Osteoblast (primary cell): ENCODE measurements around the gene COX4I2. TPM values are rescaled to one million over a fixed set of nuclear protein-coding genes. Genes with fewer than 3 reads are reported as not detected.

Experiments
- DNase-seq: peaks from one replicate; pipeline ENCODE4 v3.0.0; 2011; ENCODE audit warnings: low spot score, mixed read lengths; ENCODE audit not compliant: insufficient read length; ENCODE audit errors: missing footprints
- H2AFZ ChIP-seq: 2 replicates; pipeline ENCODE4 v1.6.0; 2011; ENCODE audit warnings: mild to moderate bottlenecking, low read length
- H3K27ac ChIP-seq: 2 replicates; pipeline ENCODE4 v1.5.1; 2011; ENCODE audit warnings: mild to moderate bottlenecking, low read depth, low read length, moderate library complexity
- H3K27me3 ChIP-seq: 2 replicates; pipeline ENCODE4 v1.6.0; 2012; ENCODE audit warnings: mild to moderate bottlenecking, control low read depth, inconsistent platforms, low read length, moderate library complexity; ENCODE audit not compliant: insufficient read depth
- H3K36me3 ChIP-seq: 2 replicates; pipeline ENCODE4 v1.5.1; 2011; ENCODE audit warnings: mild to moderate bottlenecking, low read length, control low read depth, moderate library complexity; ENCODE audit not compliant: insufficient read depth
- H3K4me1 ChIP-seq: 2 replicates; pipeline ENCODE4 v1.5.1; 2011; ENCODE audit warnings: mild to moderate bottlenecking, low read length, control low read depth, moderate library complexity; ENCODE audit not compliant: insufficient read depth
- H3K4me2 ChIP-seq: 2 replicates; pipeline ENCODE4 v1.6.0; 2011; ENCODE audit warnings: mild to moderate bottlenecking, low read length; ENCODE audit not compliant: insufficient read depth
- H3K4me3 ChIP-seq: fragments of 200-600 bp; sonication (generic); 3 replicates; pipeline ENCODE4 v1.5.1; 2012; ENCODE audit warnings: mild to moderate bottlenecking, low read length, inconsistent platforms; ENCODE audit not compliant: insufficient read depth
- H3K79me2 ChIP-seq: 2 replicates; pipeline ENCODE4 v1.6.0; 2012; ENCODE audit warnings: mild to moderate bottlenecking, low read length, control low read depth, inconsistent platforms; ENCODE audit not compliant: insufficient read depth
- H3K9me3 ChIP-seq: 2 replicates; pipeline ENCODE4 v1.5.1; 2011; ENCODE audit warnings: low read depth, low read length, control low read depth
- H4K20me1 ChIP-seq: 2 replicates; pipeline ENCODE4 v1.6.0; 2012; ENCODE audit warnings: mild to moderate bottlenecking, low read length, control low read depth; ENCODE audit not compliant: insufficient read depth
- total RNA-seq: library from RNA; depleted of rRNA; stranded (reverse); fragments of >200 nt; gene quantifications from 2 replicates; pipeline ENCODE4 v1.2.3, GENCODE V29; 2012
- TF ChIP-seq, protein P1 (sequence below): IDR thresholded peaks from 2 replicates; pipeline ENCODE4 v1.5.1; 2011; ENCODE audit warnings: mild to moderate bottlenecking, low read depth, low read length, moderate library complexity; ENCODE audit errors: extremely low read depth

Gene COX4I2
- total RNA-seq, 1 donor, result not detected

DNA sequence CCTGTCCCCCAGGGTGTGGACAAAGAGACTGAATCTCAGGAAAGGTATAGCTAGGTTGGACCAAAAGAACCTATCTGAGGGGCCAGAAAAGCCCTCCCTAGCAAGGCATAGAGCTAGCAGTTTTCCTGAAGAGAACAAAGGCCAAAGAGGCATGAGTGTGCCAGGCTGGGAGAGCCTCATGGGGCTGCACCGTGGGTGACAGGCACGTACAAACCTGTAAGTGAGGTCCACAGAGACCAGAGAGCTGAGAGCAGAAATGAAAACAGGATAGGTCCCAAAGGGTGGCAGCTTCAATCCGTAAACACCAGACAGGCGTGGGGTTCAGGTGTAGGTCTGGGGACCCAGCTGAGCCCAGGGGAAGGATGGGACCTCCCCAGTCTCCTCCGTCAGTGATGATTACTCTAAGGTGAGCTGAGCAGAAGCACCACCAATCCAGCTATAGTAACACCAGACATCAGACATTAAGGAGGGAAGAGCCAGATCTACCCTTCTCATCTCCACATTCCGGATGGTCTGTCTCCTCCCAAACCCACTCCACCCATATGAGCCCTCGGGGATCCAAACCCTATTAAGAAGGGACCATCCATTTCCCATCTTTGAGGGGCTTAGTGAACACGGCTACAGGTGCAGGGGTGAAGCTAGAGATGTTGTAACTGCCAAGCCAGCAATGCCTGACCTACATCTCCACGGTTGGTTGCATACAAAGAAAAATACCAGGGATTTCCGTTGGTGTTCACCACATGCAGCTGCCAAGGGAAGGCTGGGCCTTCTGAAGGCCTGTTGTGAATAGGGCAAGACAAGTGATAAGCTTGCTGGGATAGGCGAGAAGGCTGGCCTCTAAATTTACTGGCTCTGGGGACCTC is 46.7 kb downstream of the COX4I2 start:
- peaks cover 95% of the 10 kb centered on the region for H3K79me2 ChIP-seq
- peaks cover 7% of the 10 kb centered on the region for H3K4me1 ChIP-seq
- H4K20me1 ChIP-seq, result peaks cover 22% of the 10 kb centered on the region
- H3K4me2 ChIP-seq, result no peak overlapping the region
- H3K27ac ChIP-seq, result no peak overlapping the region
- H3K9me3 ChIP-seq, result no peaks in the 10 kb centered on the region
- TF ChIP-seq, protein P1, sequence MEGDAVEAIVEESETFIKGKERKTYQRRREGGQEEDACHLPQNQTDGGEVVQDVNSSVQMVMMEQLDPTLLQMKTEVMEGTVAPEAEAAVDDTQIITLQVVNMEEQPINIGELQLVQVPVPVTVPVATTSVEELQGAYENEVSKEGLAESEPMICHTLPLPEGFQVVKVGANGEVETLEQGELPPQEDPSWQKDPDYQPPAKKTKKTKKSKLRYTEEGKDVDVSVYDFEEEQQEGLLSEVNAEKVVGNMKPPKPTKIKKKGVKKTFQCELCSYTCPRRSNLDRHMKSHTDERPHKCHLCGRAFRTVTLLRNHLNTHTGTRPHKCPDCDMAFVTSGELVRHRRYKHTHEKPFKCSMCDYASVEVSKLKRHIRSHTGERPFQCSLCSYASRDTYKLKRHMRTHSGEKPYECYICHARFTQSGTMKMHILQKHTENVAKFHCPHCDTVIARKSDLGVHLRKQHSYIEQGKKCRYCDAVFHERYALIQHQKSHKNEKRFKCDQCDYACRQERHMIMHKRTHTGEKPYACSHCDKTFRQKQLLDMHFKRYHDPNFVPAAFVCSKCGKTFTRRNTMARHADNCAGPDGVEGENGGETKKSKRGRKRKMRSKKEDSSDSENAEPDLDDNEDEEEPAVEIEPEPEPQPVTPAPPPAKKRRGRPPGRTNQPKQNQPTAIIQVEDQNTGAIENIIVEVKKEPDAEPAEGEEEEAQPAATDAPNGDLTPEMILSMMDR, result no peak
- no peak for DNase-seq
- H2AFZ ChIP-seq, result no peak overlapping the region
- H3K4me3 ChIP-seq, result no peak overlapping the region
- H3K27me3 ChIP-seq, result no peaks in the 10 kb centered on the region
- peaks cover 59% of the 10 kb centered on the region for H3K36me3 ChIP-seq

DNA sequence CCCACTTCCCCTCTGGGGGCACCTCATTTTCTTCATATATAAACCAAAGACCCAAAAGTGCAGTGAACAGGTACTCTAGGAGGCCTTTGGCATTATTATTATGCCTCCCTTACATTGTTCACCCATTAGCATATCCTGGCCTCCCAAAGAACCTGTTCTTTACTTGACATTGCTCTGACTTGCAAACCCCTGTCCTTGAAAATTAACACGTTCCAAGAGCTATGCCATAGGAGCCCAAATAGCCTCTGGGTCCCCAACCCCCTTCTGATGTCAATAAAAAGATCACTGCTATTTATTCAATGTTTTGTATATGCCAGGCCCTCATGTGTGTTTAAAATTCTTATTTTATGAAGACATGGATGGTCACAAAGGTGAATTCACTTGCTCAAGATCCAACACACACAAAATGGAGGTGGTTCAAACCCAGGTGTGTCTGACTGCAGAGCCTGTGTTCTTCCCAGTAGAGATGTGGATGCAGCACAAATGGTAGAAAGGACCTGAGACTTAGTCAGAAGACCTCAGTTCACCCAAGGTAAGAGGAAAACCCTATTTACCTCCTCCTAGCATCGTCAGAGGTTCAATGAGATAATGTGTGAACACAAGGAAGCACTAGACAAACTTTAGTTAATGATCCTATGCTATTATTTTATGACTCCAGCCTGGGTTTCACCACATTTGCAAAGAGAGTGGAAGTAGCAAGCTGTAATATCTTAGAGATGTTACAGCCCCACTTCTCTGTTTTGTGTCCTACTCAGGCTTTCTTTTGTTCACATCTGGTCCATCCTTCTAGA is 48.3 kb downstream of the COX4I2 start:
- Histone ChIP-seq H3K79me2 (peaks cover 93% of the 10 kb centered on the region), H4K20me1 (peaks cover 19% of the 10 kb centered on the region), H2AFZ (no peak overlapping the region), H3K27ac (peak overlapping the region; percentile 7), H3K4me2 (no peak overlapping the region), H3K9me3 (no peaks in the 10 kb centered on the region), H3K36me3 (peaks cover 47% of the 10 kb centered on the region), H3K27me3 (no peaks in the 10 kb centered on the region), H3K4me1 (peaks cover 12% of the 10 kb centered on the region), H3K4me3 (no peak overlapping the region)
- DNase-seq, result no peak
- TF ChIP-seq, protein P1, result no peak

DNA sequence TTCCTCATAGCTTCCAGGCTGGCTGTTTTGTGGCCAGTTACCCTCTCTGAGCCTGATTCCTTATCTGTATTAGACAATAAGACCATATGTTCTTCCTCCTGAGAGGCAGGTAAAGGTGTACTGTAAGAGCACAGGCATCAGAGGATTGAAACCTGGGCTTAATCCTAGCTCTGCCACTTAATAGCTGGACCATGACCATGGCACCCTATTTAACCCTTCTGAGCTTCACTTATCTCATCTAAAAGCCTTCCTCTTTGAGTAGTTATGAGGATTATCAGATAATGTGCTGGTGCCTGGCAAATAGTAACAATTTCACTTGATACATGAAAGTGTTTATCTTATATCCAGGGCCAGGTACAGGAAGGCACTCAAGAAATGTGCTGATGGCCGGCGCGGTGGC is 50.1 kb downstream of the COX4I2 start:
- H4K20me1 ChIP-seq, result peaks cover 17% of the 10 kb centered on the region
- H3K4me1 ChIP-seq, result peaks cover 16% of the 10 kb centered on the region
- TF ChIP-seq, protein P1, result no peak
- H2AFZ ChIP-seq, result no peak overlapping the region
- no peaks in the 10 kb centered on the region for H3K9me3 ChIP-seq
- DNase-seq, result no peak
- H3K27ac ChIP-seq, result no peak overlapping the region
- no peak overlapping the region for H3K4me2 ChIP-seq
- peaks cover 91% of the 10 kb centered on the region for H3K79me2 ChIP-seq
- no peaks in the 10 kb centered on the region for H3K27me3 ChIP-seq
- no peak overlapping the region for H3K4me3 ChIP-seq
- peaks cover 39% of the 10 kb centered on the region for H3K36me3 ChIP-seq

DNA sequence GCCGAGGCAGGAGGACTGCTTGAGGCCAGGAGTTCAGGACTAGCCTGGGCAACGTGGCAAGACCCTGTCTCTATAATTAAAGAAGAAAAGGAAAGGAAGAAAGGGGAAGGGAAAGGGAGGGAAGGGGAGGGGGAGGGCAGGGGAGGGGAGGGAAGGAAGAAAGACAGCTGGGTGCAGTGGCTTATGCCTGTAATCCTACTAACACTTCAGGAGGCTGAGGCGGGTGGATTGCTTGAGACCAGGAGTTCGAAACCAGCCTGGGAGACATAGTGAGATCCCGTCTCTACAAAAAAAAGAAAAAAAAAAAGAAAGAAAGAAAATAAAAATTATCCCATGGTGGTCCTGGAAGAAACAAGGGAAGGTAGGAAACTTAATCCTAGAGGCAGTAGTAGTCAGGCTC is 51.4 kb downstream of the COX4I2 start:
- no peak overlapping the region for H3K4me3 ChIP-seq
- H3K79me2 ChIP-seq, result peaks cover 91% of the 10 kb centered on the region
- H3K4me2 ChIP-seq, result no peak overlapping the region
- no peaks in the 10 kb centered on the region for H3K27me3 ChIP-seq
- DNase-seq, result no peak
- no peak overlapping the region for H2AFZ ChIP-seq
- H3K4me1 ChIP-seq, result peaks cover 16% of the 10 kb centered on the region
- peaks cover 40% of the 10 kb centered on the region for H3K36me3 ChIP-seq
- peaks cover 14% of the 10 kb centered on the region for H4K20me1 ChIP-seq
- TF ChIP-seq, protein P1, result no peak
- no peaks in the 10 kb centered on the region for H3K9me3 ChIP-seq
- H3K27ac ChIP-seq, result no peak overlapping the region
